IMR-90 (cell line): Measurements from ENCODE around the gene KLLN. TPM values are rescaled to one million over a fixed set of nuclear protein-coding genes. Genes with fewer than 3 reads are reported as not detected.
A peak's percentile ranks its signal among the peaks of the same experiment; 100 is the strongest.

Experiments used
- ATAC-seq: fragments of 200-7000 bp; cut with Tn5 transposase; 2 replicates; pipeline ENCODE4 v1.9.1; 2020; ENCODE audit warnings: low read depth, mild to moderate bottlenecking, moderate library complexity
- BruUV-seq: library from RNA; stranded (reverse); fragments of 400-500 nt; replicated peaks from 2 replicates; lab custom pipeline; 2021; lab: Mats Ljungman, UMichigan
- CTCF ChIA-PET: fragments of 300-600 bp; formaldehyde crosslinking; extraction: SDS; loops from one replicate; lab custom pipeline; 2021; ENCODE audit warnings: antibody characterized with exemption; lab: Yijun Ruan, JAX
- POLR2A ChIA-PET: fragments of 300-600 bp; sonication (Branson Sonifier 250); formaldehyde crosslinking; loops from one replicate; lab custom pipeline; 2022; ENCODE audit warnings: antibody characterized with exemption; ENCODE audit not compliant: unreplicated experiment; lab: Charles Lee
- DNase-seq: peaks from one replicate; pipeline ENCODE4 v3.0.0; 2013
- H2AFZ ChIP-seq: replicated peaks from 2 replicates; pipeline ENCODE3; 2013; ENCODE audit warnings: low read length, mild to moderate bottlenecking; ENCODE audit not compliant: poor library complexity
- H2AK5ac ChIP-seq: 2 replicates; pipeline ENCODE4 v1.6.1; 2013; ENCODE audit warnings: low read depth, low read length, inconsistent platforms
- H2AK9ac ChIP-seq: replicated peaks from 2 replicates; pipeline ENCODE3; 2013; ENCODE audit warnings: mild to moderate bottlenecking, low read depth, low read length, moderate library complexity; ENCODE audit not compliant: poor library complexity
- H2BK120ac ChIP-seq: 2 replicates; pipeline ENCODE4 v1.6.1; 2013; ENCODE audit warnings: low read depth, low read length, inconsistent platforms
- H2BK15ac ChIP-seq: 3 replicates; pipeline ENCODE4 v1.6.1; 2013; ENCODE audit warnings: low read depth, low read length, inconsistent platforms
- H2BK20ac ChIP-seq: 2 replicates; pipeline ENCODE4 v1.6.1; 2013; ENCODE audit warnings: low read depth, mild to moderate bottlenecking, inconsistent platforms, low read length, moderate library complexity
- H2BK5ac ChIP-seq: 2 replicates; pipeline ENCODE4 v1.6.1; 2013; ENCODE audit warnings: mild to moderate bottlenecking, low read depth, low read length, inconsistent platforms; ENCODE audit not compliant: poor library complexity, severe bottlenecking
- H3K14ac ChIP-seq: replicated peaks from 2 replicates; pipeline ENCODE4 v1.6.1; 2013; ENCODE audit warnings: low read depth, low read length, inconsistent platforms
- H3K18ac ChIP-seq: 2 replicates; pipeline ENCODE4 v1.6.1; 2013; ENCODE audit warnings: low read depth, low read length, control low read depth
- H3K23ac ChIP-seq: 2 replicates; pipeline ENCODE4 v1.6.1; 2013; ENCODE audit warnings: low read depth, low read length, inconsistent platforms
- H3K27ac ChIP-seq: 2 replicates; pipeline ENCODE4 v1.5.1; 2013; ENCODE audit warnings: mild to moderate bottlenecking, control low read depth, low read length; ENCODE audit not compliant: insufficient read depth
- H3K27me3 ChIP-seq: 2 replicates; pipeline ENCODE4 v1.6.1; 2013; ENCODE audit warnings: low read length; ENCODE audit not compliant: control insufficient read depth, insufficient read depth
- H3K36me3 ChIP-seq: 2 replicates; pipeline ENCODE4 v1.6.1; 2013; ENCODE audit warnings: low read length, mixed read lengths; ENCODE audit not compliant: control insufficient read depth, insufficient read depth
- H3K4ac ChIP-seq: 2 replicates; pipeline ENCODE4 v1.6.1; 2013; ENCODE audit warnings: low read depth, low read length, inconsistent platforms
- H3K4me1 ChIP-seq: 2 replicates; pipeline ENCODE4 v1.6.1; 2013; ENCODE audit warnings: low read length, mixed read lengths; ENCODE audit not compliant: control insufficient read depth, insufficient read depth
- H3K4me2 ChIP-seq: 2 replicates; pipeline ENCODE4 v1.6.1; 2013; ENCODE audit warnings: low read depth, mild to moderate bottlenecking, control low read depth, low read length, moderate library complexity
- H3K4me3 ChIP-seq: 2 replicates; pipeline ENCODE4 v1.5.1; 2013; ENCODE audit warnings: low read depth, mild to moderate bottlenecking, control low read depth, low read length, moderate library complexity; ENCODE audit not compliant: insufficient read depth
- H3K56ac ChIP-seq: 2 replicates; pipeline ENCODE4 v1.6.1; 2013; ENCODE audit warnings: low read length, inconsistent platforms; ENCODE audit not compliant: insufficient read depth; ENCODE audit errors: extremely low read depth
- H3K79me1 ChIP-seq, 2 experiments: 2 replicates each; pipeline ENCODE4 v1.6.1; 2013; ENCODE audit warnings: low read length in 2 of 2, inconsistent platforms in 1 of 2, low read depth in 1 of 2
- H3K9ac ChIP-seq: 2 replicates; pipeline ENCODE4 v1.6.1; 2013; ENCODE audit warnings: low read depth, low read length, control low read depth
- H3K9me1 ChIP-seq: 2 replicates; pipeline ENCODE4 v1.6.1; 2013; ENCODE audit warnings: low read length, inconsistent platforms; ENCODE audit not compliant: insufficient read depth
- H3K9me3 ChIP-seq: 2 replicates; pipeline ENCODE4 v1.6.1; 2013; ENCODE audit warnings: low read length; ENCODE audit not compliant: control insufficient read depth, insufficient read depth
- H4K20me1 ChIP-seq: 2 replicates; pipeline ENCODE4 v1.6.1; 2013; ENCODE audit warnings: low read length, inconsistent platforms; ENCODE audit not compliant: insufficient read depth
- H4K5ac ChIP-seq: 2 replicates; pipeline ENCODE4 v1.6.1; 2013; ENCODE audit warnings: mild to moderate bottlenecking, low read depth, low read length, control low read depth
- H4K8ac ChIP-seq, 2 experiments: 2 replicates each; pipeline ENCODE4 v1.6.1; 2013; ENCODE audit warnings: low read depth in 2 of 2, low read length in 2 of 2, control low read depth in 1 of 2, inconsistent platforms in 1 of 2
- H4K91ac ChIP-seq: 2 replicates; pipeline ENCODE4 v1.6.1; 2013; ENCODE audit warnings: low read depth, low read length, inconsistent platforms; ENCODE audit not compliant: insufficient read depth
- BHLHE40 ChIP-seq: fragments of 150-350 bp; IDR thresholded peaks from 2 replicates; pipeline ENCODE4 v1.6.1; 2016; ENCODE audit warnings: mild to moderate bottlenecking, low read depth, low read length
- CEBPB ChIP-seq: IDR thresholded peaks from 2 replicates; pipeline ENCODE4 v1.6.1; 2012; ENCODE audit warnings: low read depth, low read length, improper control_type of control experiment
- CHD1 ChIP-seq: IDR thresholded peaks from 2 replicates; pipeline ENCODE4 v1.6.1; 2012; ENCODE audit warnings: low read depth, low read length, improper control_type of control experiment
- FOS ChIP-seq: fragments of 150-350 bp; IDR thresholded peaks from 2 replicates; pipeline ENCODE4 v1.6.1; 2016; ENCODE audit warnings: low read depth, low read length
- MAFK ChIP-seq: IDR thresholded peaks from 2 replicates; pipeline ENCODE4 v1.6.1; 2012; ENCODE audit warnings: low read depth, low read length, improper control_type of control experiment
- MAZ ChIP-seq: IDR thresholded peaks from 2 replicates; pipeline ENCODE4 v1.6.1; 2012; ENCODE audit warnings: low read depth, mild to moderate bottlenecking, low read length, improper control_type of control experiment, moderate library complexity, borderline replicate concordance
- MXI1 ChIP-seq: IDR thresholded peaks from 2 replicates; pipeline ENCODE4 v1.6.1; 2012; ENCODE audit warnings: low read depth, mild to moderate bottlenecking, low read length, moderate library complexity, borderline replicate concordance
- NFE2L2 ChIP-seq: fragments of 150-350 bp; IDR thresholded peaks from 2 replicates; pipeline ENCODE4 v1.6.1; 2016; ENCODE audit warnings: low read depth, mild to moderate bottlenecking, low read length
- POLR2A ChIP-seq: IDR thresholded peaks from 2 replicates; pipeline ENCODE4 v1.6.1; 2012; ENCODE audit warnings: mild to moderate bottlenecking, low read depth, low read length
- RAD21 ChIP-seq: IDR thresholded peaks from 2 replicates; pipeline ENCODE4 v1.6.1; 2012; ENCODE audit warnings: low read length, improper control_type of control experiment
- RCOR1 ChIP-seq: IDR thresholded peaks from 2 replicates; pipeline ENCODE4 v1.6.1; 2012; ENCODE audit warnings: mild to moderate bottlenecking, low read length, improper control_type of control experiment; ENCODE audit not compliant: insufficient replicate concordance
- RFX5 ChIP-seq: IDR thresholded peaks from 2 replicates; pipeline ENCODE4 v1.8.0; 2012; ENCODE audit warnings: low read depth, mild to moderate bottlenecking, low read length, moderate library complexity
- SMC3 ChIP-seq: fragments of 150-350 bp; IDR thresholded peaks from 2 replicates; pipeline ENCODE4 v1.6.1; 2016; ENCODE audit warnings: low read depth, mild to moderate bottlenecking, antibody characterized with exemption, low read length, moderate library complexity
- WGBS, 2 experiments: methylation state at CpG; one replicate each; pipeline versions ENCODE4 v1.1.5 to v1.1.7; 2013; ENCODE audit warnings: missing lambda C conversion rate in 2 of 2; ENCODE audit not compliant: insufficient read length in 1 of 2; ENCODE audit errors: extremely low coverage in 2 of 2; 5-methylcytosine and 5-hydroxymethylcytosine counted together
- dilution Hi-C: fragments of 300-500 bp; cut with HindIII; formaldehyde crosslinking; loops from one replicate; pipeline ENCODE4 v1.14.3; 2018; ENCODE audit warnings: low sequenced_read_pairs; ENCODE audit not compliant: unreplicated experiment
- in situ Hi-C: fragments of 300-500 bp; cut with MboI; formaldehyde crosslinking; loops from 3 replicates; pipeline ENCODE4 v1.14.3; 2019; ENCODE audit warnings: low sequenced_read_pairs, inconsistent platforms, mixed read lengths
- intact Hi-C: fragments of 100-400 bp; cut with micrococcal nuclease; formaldehyde crosslinking; loops from 2 replicates; pipeline ENCODE4 v1.10.0; 2022
- polyA plus RNA-seq, 3 experiments: library from polyadenylated mRNA; depleted of rRNA; stranded (reverse); fragments of >200 nt; gene quantifications; 2 replicates each; pipeline ENCODE4 v1.2.3, GENCODE V29; 2012; ENCODE audit warnings: low replicate concordance in 1 of 3
- total RNA-seq: library from RNA; depleted of rRNA; stranded (reverse); fragments of >200 nt; gene quantifications from 2 replicates; pipeline ENCODE4 v1.2.3, GENCODE V29; 2012
- TF ChIP-seq, protein P1 (sequence below): fragments of 150-350 bp; IDR thresholded peaks from 2 replicates; pipeline ENCODE4 v1.6.1; 2017; ENCODE audit warnings: mild to moderate bottlenecking, antibody characterized with exemption, low read length, low read depth
- TF ChIP-seq, protein P2 (sequence below): fragments of 150-350 bp; IDR thresholded peaks from 2 replicates; pipeline ENCODE4 v1.6.1; 2016; ENCODE audit warnings: low read depth, mild to moderate bottlenecking, low read length, moderate library complexity, borderline replicate concordance
- TF ChIP-seq, protein P3 (sequence below): conservative IDR thresholded peaks from 2 replicates; pipeline ENCODE4 v1.5.1; 2012; ENCODE audit warnings: mild to moderate bottlenecking, low read depth, low read length, improper control_type of control experiment

The KLLN gene
- total and polyA plus RNA-seq, 2 of the 4 experiments (the other 2 are of a cell fraction): 0.36 TPM

DNA sequence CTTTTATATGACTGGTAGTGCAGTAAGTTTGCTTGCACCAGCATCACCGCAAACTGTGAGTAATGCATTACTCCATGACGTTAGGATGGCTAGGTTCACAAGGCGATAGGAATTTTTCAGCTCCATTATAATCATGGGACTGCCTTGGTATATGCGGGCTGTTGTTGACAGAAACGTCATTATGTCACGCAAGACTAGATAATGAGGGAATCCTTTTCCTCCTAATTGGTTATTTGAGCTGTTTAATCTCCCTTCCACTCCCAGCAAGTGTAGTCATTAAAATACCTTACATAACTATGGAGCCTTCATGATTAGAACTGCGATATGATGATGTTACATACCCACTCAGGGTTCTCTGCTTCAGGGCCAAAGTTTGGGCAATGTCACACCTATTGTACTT lies 17.3 kb downstream of the KLLN start:
- H3K9me1 ChIP-seq: peaks cover 14% of the 10 kb centered on the region
- peak overlapping the region; percentile 99 for H2BK5ac ChIP-seq
- H3K56ac ChIP-seq: no peak overlapping the region
- no peaks in the 10 kb centered on the region for H4K20me1 ChIP-seq
- no peak overlapping the region; the same call in 1 of the 2 replicates for H4K5ac ChIP-seq
- dilution Hi-C loops: no loop called here
- no peak overlapping the region for H2AK9ac ChIP-seq
- peak overlapping the region; percentile 78 for H3K14ac ChIP-seq
- peak overlapping the region; percentile 72 for H2BK120ac ChIP-seq
- peak overlapping the region; percentile 56; the same call in 1 of the 2 replicates for H3K4ac ChIP-seq
- WGBS, 2 experiments: no CpG with 5 or more reads among the region's 7 CpGs
- H3K9ac ChIP-seq: no peak overlapping the region
- no peak overlapping the region; the same call in 1 of the 2 replicates for H3K18ac ChIP-seq
- no TSS peak for BruUV-seq
- H3K23ac ChIP-seq: no peak overlapping the region
- H3K27ac ChIP-seq: no peak overlapping the region
- H2BK15ac ChIP-seq: peak overlapping the region; percentile 46; the same call in 2 of the 3 replicates
- TF ChIP-seq MXI1: no peak
- TF ChIP-seq FOS: peak; percentile 75
- TF ChIP-seq POLR2A: no peak
- no peak for TF ChIP-seq CHD1
- TF ChIP-seq NFE2L2: no peak
- TF ChIP-seq, protein P1, sequence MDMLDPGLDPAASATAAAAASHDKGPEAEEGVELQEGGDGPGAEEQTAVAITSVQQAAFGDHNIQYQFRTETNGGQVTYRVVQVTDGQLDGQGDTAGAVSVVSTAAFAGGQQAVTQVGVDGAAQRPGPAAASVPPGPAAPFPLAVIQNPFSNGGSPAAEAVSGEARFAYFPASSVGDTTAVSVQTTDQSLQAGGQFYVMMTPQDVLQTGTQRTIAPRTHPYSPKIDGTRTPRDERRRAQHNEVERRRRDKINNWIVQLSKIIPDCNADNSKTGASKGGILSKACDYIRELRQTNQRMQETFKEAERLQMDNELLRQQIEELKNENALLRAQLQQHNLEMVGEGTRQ: no peak
- TF ChIP-seq, protein P2, sequence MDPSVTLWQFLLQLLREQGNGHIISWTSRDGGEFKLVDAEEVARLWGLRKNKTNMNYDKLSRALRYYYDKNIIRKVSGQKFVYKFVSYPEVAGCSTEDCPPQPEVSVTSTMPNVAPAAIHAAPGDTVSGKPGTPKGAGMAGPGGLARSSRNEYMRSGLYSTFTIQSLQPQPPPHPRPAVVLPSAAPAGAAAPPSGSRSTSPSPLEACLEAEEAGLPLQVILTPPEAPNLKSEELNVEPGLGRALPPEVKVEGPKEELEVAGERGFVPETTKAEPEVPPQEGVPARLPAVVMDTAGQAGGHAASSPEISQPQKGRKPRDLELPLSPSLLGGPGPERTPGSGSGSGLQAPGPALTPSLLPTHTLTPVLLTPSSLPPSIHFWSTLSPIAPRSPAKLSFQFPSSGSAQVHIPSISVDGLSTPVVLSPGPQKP: no peak
- TF ChIP-seq SMC3: no peak
- no peak for TF ChIP-seq RAD21
- TF ChIP-seq MAZ: no peak
- peak; percentile 56; the same call in 1 of the 2 replicates for TF ChIP-seq BHLHE40
- TF ChIP-seq, protein P3, sequence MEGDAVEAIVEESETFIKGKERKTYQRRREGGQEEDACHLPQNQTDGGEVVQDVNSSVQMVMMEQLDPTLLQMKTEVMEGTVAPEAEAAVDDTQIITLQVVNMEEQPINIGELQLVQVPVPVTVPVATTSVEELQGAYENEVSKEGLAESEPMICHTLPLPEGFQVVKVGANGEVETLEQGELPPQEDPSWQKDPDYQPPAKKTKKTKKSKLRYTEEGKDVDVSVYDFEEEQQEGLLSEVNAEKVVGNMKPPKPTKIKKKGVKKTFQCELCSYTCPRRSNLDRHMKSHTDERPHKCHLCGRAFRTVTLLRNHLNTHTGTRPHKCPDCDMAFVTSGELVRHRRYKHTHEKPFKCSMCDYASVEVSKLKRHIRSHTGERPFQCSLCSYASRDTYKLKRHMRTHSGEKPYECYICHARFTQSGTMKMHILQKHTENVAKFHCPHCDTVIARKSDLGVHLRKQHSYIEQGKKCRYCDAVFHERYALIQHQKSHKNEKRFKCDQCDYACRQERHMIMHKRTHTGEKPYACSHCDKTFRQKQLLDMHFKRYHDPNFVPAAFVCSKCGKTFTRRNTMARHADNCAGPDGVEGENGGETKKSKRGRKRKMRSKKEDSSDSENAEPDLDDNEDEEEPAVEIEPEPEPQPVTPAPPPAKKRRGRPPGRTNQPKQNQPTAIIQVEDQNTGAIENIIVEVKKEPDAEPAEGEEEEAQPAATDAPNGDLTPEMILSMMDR: no peak
- no peak for TF ChIP-seq RFX5
- peak; percentile 33; the same call in 1 of the 2 replicates for TF ChIP-seq MAFK
- no peak for TF ChIP-seq RCOR1
- peak; percentile 59 for TF ChIP-seq CEBPB
- no peaks in the 10 kb centered on the region for H3K27me3 ChIP-seq
- DNase-seq (peak; percentile 97), ATAC-seq (peak; percentile 53)
- no peak overlapping the region for H3K4me3 ChIP-seq
- peak overlapping the region; percentile 21; the same call in 1 of the 2 replicates for H3K4me2 ChIP-seq
- H3K4me1 ChIP-seq: peaks cover 7% of the 10 kb centered on the region; the same call in 1 of the 2 replicates
- H2BK20ac ChIP-seq: peak overlapping the region; percentile 8
- peak overlapping the region in 1 of 2 experiments; percentile 39; a peak in 2 of 4 replicates for H4K8ac ChIP-seq
- H4K91ac ChIP-seq: no peak overlapping the region
- ChIA-PET POLR2A (no interaction called here), CTCF (interaction anchor here (1.5 kb wide), 1 partner anchor 541 kb away, joined by 4 read pairs; no protein-coding TSS in a partner anchor)
- H3K9me3 ChIP-seq: no peaks in the 10 kb centered on the region
- H3K79me1 ChIP-seq: peaks cover 0 to 10% of the 10 kb centered on the region in 2 experiments; a peak in 2 of 4 replicates
- in situ Hi-C loops: no loop called here
- H2AFZ ChIP-seq: no peak overlapping the region
- no peaks in the 10 kb centered on the region for H3K36me3 ChIP-seq
- intact Hi-C loops: no loop called here
- no peak overlapping the region for H2AK5ac ChIP-seq
